Naive thymus-derived CD4-positive, alpha-beta T cell (primary cell): ENCODE results near the gene MSMP. TPM values are rescaled to one million over a fixed set of nuclear protein-coding genes. Genes with fewer than 3 reads are reported as not detected.
A peak's percentile ranks its signal among the peaks of the same experiment; 100 is the strongest.

Source experiments
- ATAC-seq: fragments of 150-1000 bp; cut with Tn5 transposase; 2 replicates; pipeline ENCODE4 v1.10.0; 2021; ENCODE audit warnings: mild to moderate bottlenecking, moderate library complexity
- CTCF ChIA-PET: fragments of 350-600 bp; sonication (Branson Sonifier 250); formaldehyde crosslinking; loops from one replicate; lab custom pipeline; 2021; ENCODE audit warnings: antibody characterized with exemption; lab: Charles Lee
- POLR2A ChIA-PET: fragments of 350-600 bp; sonication (Branson Sonifier 250); formaldehyde crosslinking; loops from one replicate; lab custom pipeline; 2021; ENCODE audit warnings: antibody characterized with exemption, inconsistent platforms; lab: Charles Lee
- DNase-seq, 9 donors: peaks; one replicate each; pipeline versions ENCODE4 v3.0.0 to v3.0.0-alpha.2; 2020 to 2022; ENCODE audit warnings: mixed read lengths in 1 of 9
- H3K27ac ChIP-seq: one replicate; pipeline ENCODE4 v1.7.0; 2013; ENCODE audit warnings: mild to moderate bottlenecking, low read depth, low read length, moderate library complexity
- H3K27me3 ChIP-seq, 2 donors: one replicate each; pipeline ENCODE4 v1.7.0; 2013; ENCODE audit warnings: low read length in 2 of 2, mild to moderate bottlenecking in 2 of 2, moderate library complexity in 2 of 2; ENCODE audit not compliant: control insufficient read depth in 2 of 2, insufficient read depth in 2 of 2
- H3K36me3 ChIP-seq, 3 experiments: 1 replicate in 2 of 3; 2 replicates in 1 of 3; pipeline ENCODE4 v1.7.0; 2013; ENCODE audit warnings: low read length in 3 of 3, mild to moderate bottlenecking in 3 of 3, moderate library complexity in 1 of 3; ENCODE audit not compliant: insufficient read depth in 3 of 3, control insufficient read depth in 2 of 3
- H3K4me1 ChIP-seq, 2 donors: one replicate each; pipeline ENCODE4 v1.7.0; 2013; ENCODE audit warnings: low read length in 2 of 2, mild to moderate bottlenecking in 2 of 2, moderate library complexity in 1 of 2; ENCODE audit not compliant: control insufficient read depth in 2 of 2, insufficient read depth in 2 of 2
- H3K4me3 ChIP-seq: 2 replicates; pipeline ENCODE4 v1.7.0; 2013; ENCODE audit warnings: mild to moderate bottlenecking, low read length
- H3K9me3 ChIP-seq, 3 experiments: 1 replicate in 2 of 3; 2 replicates in 1 of 3; pipeline ENCODE4 v1.7.0; 2013; ENCODE audit warnings: low read length in 3 of 3; ENCODE audit not compliant: control insufficient read depth in 2 of 3
- H3K27ac Mint-ChIP-seq, 9 donors: one replicate each; pipeline ENCODE4 v1.8.0; 2020 to 2022; ENCODE audit warnings: mixed read lengths in 9 of 9, mild to moderate bottlenecking in 8 of 9, moderate library complexity in 5 of 9, inconsistent platforms in 2 of 9
- H3K27me3 Mint-ChIP-seq, 5 donors: one replicate each; pipeline ENCODE4 v1.8.0; 2021 to 2022; ENCODE audit warnings: mixed read lengths in 5 of 5, mild to moderate bottlenecking in 1 of 5
- H3K36me3 Mint-ChIP-seq, 5 donors: one replicate each; pipeline ENCODE4 v1.8.0; 2020 to 2022; ENCODE audit warnings: mixed read lengths in 5 of 5, mild to moderate bottlenecking in 3 of 5, inconsistent platforms in 1 of 5
- H3K4me1 Mint-ChIP-seq, 7 donors: one replicate each; pipeline ENCODE4 v1.8.0; 2020 to 2022; ENCODE audit warnings: mixed read lengths in 7 of 7, mild to moderate bottlenecking in 3 of 7, inconsistent platforms in 1 of 7
- H3K4me3 Mint-ChIP-seq, 10 donors: one replicate each; pipeline ENCODE4 v1.8.0; 2020 to 2022; ENCODE audit warnings: mild to moderate bottlenecking in 10 of 10, mixed read lengths in 10 of 10, moderate library complexity in 6 of 10, inconsistent platforms in 2 of 10
- H3K9me3 Mint-ChIP-seq, 11 donors: one replicate each; pipeline ENCODE4 v1.8.0; 2020 to 2022; ENCODE audit warnings: mixed read lengths in 11 of 11, mild to moderate bottlenecking in 4 of 11, inconsistent platforms in 1 of 11, moderate library complexity in 1 of 11
- intact Hi-C, 2 donors: fragments of 100-400 bp; cut with micrococcal nuclease; formaldehyde crosslinking; loops; one replicate each; pipeline ENCODE4 v1.15.1; 2023
- polyA plus RNA-seq, 2 donors: library from polyadenylated mRNA; unstranded; fragments of 300-500 nt; fragmentation: Illumina TruSeq; gene quantifications; one replicate each; pipeline ENCODE4 v1.2.3, GENCODE V29; 2021
- total RNA-seq, 6 experiments: library from RNA in 5 of 6; stranded (reverse) in 5 of 6; gene quantifications; 1 replicate in 5 of 6; 2 replicates in 1 of 6; pipeline ENCODE4 v1.2.3 and lab custom pipeline; 2021 to 2026

MSMP gene
- total and polyA plus RNA-seq, 7 experiments from 2014 or later, result 0.48 to 0.84 (median 0.61) TPM; not detected in 4

- Mint-ChIP-seq H3K27ac (peak overlapping the region in 6 of 9 donors; percentile 80 to 96 (median 92)), H3K4me3 (peak overlapping the region in 5 of 10 donors; percentile 87 to 97 (median 94)), H3K36me3 (peaks cover 0 to 14% (median 8%) of the 10 kb centered on the region in 5 donors), H3K27me3 (no peaks in the 10 kb centered on the region), H3K4me1 (peaks cover 20 to 34% (median 22%) of the 10 kb centered on the region in 7 donors), H3K9me3 (no peaks in the 10 kb centered on the region)
- DNase-seq (peak in 1 of 9 donors; percentile 13), ATAC-seq (no peak)
- H3K27me3 ChIP-seq, result no peaks in the 10 kb centered on the region
- ChIA-PET POLR2A (interaction anchor here (0.7 to 7.2 kb wide), 19 partner anchors 9 to 129 kb away, joined by 3 to 89 read pairs (median 6); partner anchors contain the start of genes ARHGEF39, CCDC107, GBA2 and HINT2), CTCF (interaction anchor here (0.6 to 4.8 kb wide), 15 partner anchors 8 to 178 kb away, joined by 3 to 28 read pairs (median 4); partner anchors contain the start of genes CCDC107, GBA2, RGP1 and RMRP)
- peaks cover 49 to 53% of the 10 kb centered on the region in 2 donors for H3K4me1 ChIP-seq
- intact Hi-C loops, result loop anchor here (1.0 to 10.0 kb wide), 19 partner anchors 16 to 1086 kb away; partner anchors contain the start of genes GBA2 (in 2 of the 2), RGP1 (in 2 of the 2), CCDC107 (in 1 of the 2) and CCL27 (in 1 of the 2)
- peak overlapping the region; percentile 93 for H3K27ac ChIP-seq
- no peaks in the 10 kb centered on the region for H3K9me3 ChIP-seq
- peaks cover 5 to 28% (median 6%) of the 10 kb centered on the region in 3 experiments for H3K36me3 ChIP-seq
- peak overlapping the region; percentile 98 for H3K4me3 ChIP-seq
These were observed 21.1 kb downstream of the MSMP start for GRCh38 chr9:35732800-35733541.

GRCh38 chr9:35732185-35732799, 21.8 kb downstream of the MSMP start, which contains the start of the genes CREB3 and TLN1:
Gene CREB3 (plus strand): TSS chr9:35732666. CDS start chr9:35732773, 107 bp downstream.
Gene TLN1 (minus strand): TSS chr9:35732195. CDS start chr9:35725694, 6,501 bp downstream.
- peaks cover 56 to 60% of the 10 kb centered on the region in 2 donors for H3K4me1 ChIP-seq
- H3K36me3 ChIP-seq, result peaks cover 0 to 21% (median 5%) of the 10 kb centered on the region in 3 experiments
- Mint-ChIP-seq H3K36me3 (peaks cover 0 to 14% (median 8%) of the 10 kb centered on the region in 5 donors), H3K27me3 (no peaks in the 10 kb centered on the region), H3K27ac (peak within 1 kb of the TSS in 6 of 9 donors; percentile 80 to 96 (median 92)), H3K9me3 (no peaks in the 10 kb centered on the region), H3K4me3 (peak within 1 kb of the TSS in 5 of 10 donors; percentile 87 to 97 (median 94)), H3K4me1 (peaks cover 20 to 34% (median 22%) of the 10 kb centered on the region in 7 donors)
- POLR2A ChIA-PET, result interaction anchor here (0.5 to 7.2 kb wide), 24 partner anchors 8 to 1085 kb away, joined by 3 to 89 read pairs (median 5); partner anchors contain the start of genes ARHGEF39, CCDC107, GBA2 and HINT2
- DNase-seq, result peak; percentile 86 to 98 (median 96)
- H3K27me3 ChIP-seq, result no peaks in the 10 kb centered on the region
- CTCF ChIA-PET, result interaction anchor here (0.6 to 6.4 kb wide), 18 partner anchors 9 to 178 kb away, joined by 3 to 50 read pairs (median 5); partner anchors contain the start of genes CCDC107, GBA2, RGP1 and RMRP
- peak within 1 kb of the TSS; percentile 93 for H3K27ac ChIP-seq
- H3K9me3 ChIP-seq, result no peaks in the 10 kb centered on the region
- peak; percentile 94 for ATAC-seq
- intact Hi-C loops, result loop anchor here (1.0 to 10.0 kb wide), 19 partner anchors 17 to 1085 kb away; partner anchors contain the start of genes GBA2 (in 2 of the 2), RGP1 (in 2 of the 2), CCDC107 (in 1 of the 2) and CCL27 (in 1 of the 2)
- H3K4me3 ChIP-seq, result peak within 1 kb of the TSS; percentile 98

- no peaks in the 10 kb centered on the region for H3K27me3 Mint-ChIP-seq
- H3K36me3 ChIP-seq, result peaks cover 0 to 14% (median 5%) of the 10 kb centered on the region in 3 experiments
- H3K4me1 Mint-ChIP-seq, result peaks cover 21 to 34% (median 24%) of the 10 kb centered on the region in 7 donors
- POLR2A ChIA-PET, result interaction anchor here (0.7 to 7.2 kb wide), 23 partner anchors 10 to 1084 kb away, joined by 3 to 89 read pairs (median 5); partner anchors contain the start of genes CCDC107, GBA2, HINT2 and MSMP
- peaks cover 0 to 2% (median 0%) of the 10 kb centered on the region in 11 donors for H3K9me3 Mint-ChIP-seq
- H3K9me3 ChIP-seq, result no peaks in the 10 kb centered on the region
- no peaks in the 10 kb centered on the region for H3K27me3 ChIP-seq
- H3K4me1 ChIP-seq, result peaks cover 62 to 67% of the 10 kb centered on the region in 2 donors
- H3K36me3 Mint-ChIP-seq, result peaks cover 0 to 16% (median 8%) of the 10 kb centered on the region in 5 donors
- ATAC-seq (no peak), DNase-seq (peak in 2 of 9 donors; percentile 26)
- peak overlapping the region in 6 of 9 donors; percentile 80 to 96 (median 92) for H3K27ac Mint-ChIP-seq
- CTCF ChIA-PET, result interaction anchor here (0.5 to 6.4 kb wide), 17 partner anchors 12 to 128 kb away, joined by 3 to 50 read pairs (median 5); partner anchors contain the start of genes ARHGEF39, CCDC107, GBA2 and RGP1
- peak overlapping the region; percentile 93 for H3K27ac ChIP-seq
- peak overlapping the region in 5 of 10 donors; percentile 87 to 97 (median 94) for H3K4me3 Mint-ChIP-seq
- H3K4me3 ChIP-seq, result peak overlapping the region; percentile 98
- intact Hi-C loops, result loop anchor here (1.0 to 10.0 kb wide), 19 partner anchors 18 to 1085 kb away; partner anchors contain the start of genes GBA2 (in 2 of the 2), RGP1 (in 2 of the 2), CCDC107 (in 1 of the 2) and CCL27 (in 1 of the 2)
These were observed 22.5 kb downstream of the MSMP start for GRCh38 chr9:35731415-35732184.

GRCh38 chr9:35730486-35730854, 23.6 kb downstream of the MSMP start:
- H3K4me1 ChIP-seq, result peaks cover 62 to 67% of the 10 kb centered on the region in 2 donors
- peak overlapping the region in 2 of 10 donors; percentile 87 to 92 for H3K4me3 Mint-ChIP-seq
- CTCF ChIA-PET, result interaction anchor here (0.5 to 6.4 kb wide), 11 partner anchors 18 to 119 kb away, joined by 3 to 50 read pairs (median 7); partner anchors contain the start of genes ARHGEF39, CCDC107, GBA2 and RGP1
- peaks cover 0 to 2% (median 0%) of the 10 kb centered on the region in 11 donors for H3K9me3 Mint-ChIP-seq
- H3K9me3 ChIP-seq, result no peaks in the 10 kb centered on the region
- peaks cover 13 to 28% (median 19%) of the 10 kb centered on the region in 7 donors for H3K4me1 Mint-ChIP-seq
- peak overlapping the region in 3 of 9 donors; percentile 1 to 90 (median 33) for H3K27ac Mint-ChIP-seq
- peaks cover 3 to 19% (median 5%) of the 10 kb centered on the region in 5 donors for H3K36me3 Mint-ChIP-seq
- peaks cover 0 to 12% (median 7%) of the 10 kb centered on the region in 3 experiments for H3K36me3 ChIP-seq
- intact Hi-C loops, result loop anchor here in 1 of 2 donors (10.0 kb wide), 2 partner anchors 246 to 1066 kb away; partner anchors contain the start of gene CCL27
- no peak for DNase-seq
- H3K4me3 ChIP-seq, result peak overlapping the region; percentile 98
- H3K27ac ChIP-seq, result peak overlapping the region; percentile 93
- POLR2A ChIA-PET, result interaction anchor here (0.8 to 7.2 kb wide), 12 partner anchors 9 to 658 kb away, joined by 3 to 89 read pairs (median 4); partner anchors contain the start of genes CCDC107, GBA2, RGP1 and RMRP
- H3K27me3 Mint-ChIP-seq, result no peaks in the 10 kb centered on the region
- ATAC-seq, result no peak
- no peaks in the 10 kb centered on the region for H3K27me3 ChIP-seq
